ENCODE measurements around the gene ZNRF2.

DNA sequence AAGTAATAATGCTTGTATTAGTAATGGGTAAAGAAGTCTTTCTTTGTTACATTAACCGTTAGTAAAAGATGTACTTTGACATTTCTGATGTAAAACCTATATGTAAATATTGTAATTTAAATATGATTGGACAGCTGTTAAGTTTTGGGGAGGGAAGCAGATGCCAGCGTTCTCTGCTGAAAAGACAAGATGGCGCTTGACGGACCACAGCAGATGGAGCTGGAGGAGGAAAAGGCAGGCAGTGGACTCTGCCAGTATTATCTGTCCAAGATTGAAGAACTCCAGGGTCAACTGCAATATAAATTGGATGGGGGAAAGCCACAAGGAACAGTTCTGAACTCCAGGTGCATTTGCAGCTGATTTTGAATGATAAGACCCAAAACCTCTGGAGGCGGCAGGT is 86.9 kb downstream of the ZNRF2 start:
- TF ChIP-seq EZH2phosphoT487 (conservative IDR thresholded peaks at IDR 0.05; ENCODE audit: low read length), result no peak
- TF ChIP-seq, protein P1, sequence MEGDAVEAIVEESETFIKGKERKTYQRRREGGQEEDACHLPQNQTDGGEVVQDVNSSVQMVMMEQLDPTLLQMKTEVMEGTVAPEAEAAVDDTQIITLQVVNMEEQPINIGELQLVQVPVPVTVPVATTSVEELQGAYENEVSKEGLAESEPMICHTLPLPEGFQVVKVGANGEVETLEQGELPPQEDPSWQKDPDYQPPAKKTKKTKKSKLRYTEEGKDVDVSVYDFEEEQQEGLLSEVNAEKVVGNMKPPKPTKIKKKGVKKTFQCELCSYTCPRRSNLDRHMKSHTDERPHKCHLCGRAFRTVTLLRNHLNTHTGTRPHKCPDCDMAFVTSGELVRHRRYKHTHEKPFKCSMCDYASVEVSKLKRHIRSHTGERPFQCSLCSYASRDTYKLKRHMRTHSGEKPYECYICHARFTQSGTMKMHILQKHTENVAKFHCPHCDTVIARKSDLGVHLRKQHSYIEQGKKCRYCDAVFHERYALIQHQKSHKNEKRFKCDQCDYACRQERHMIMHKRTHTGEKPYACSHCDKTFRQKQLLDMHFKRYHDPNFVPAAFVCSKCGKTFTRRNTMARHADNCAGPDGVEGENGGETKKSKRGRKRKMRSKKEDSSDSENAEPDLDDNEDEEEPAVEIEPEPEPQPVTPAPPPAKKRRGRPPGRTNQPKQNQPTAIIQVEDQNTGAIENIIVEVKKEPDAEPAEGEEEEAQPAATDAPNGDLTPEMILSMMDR (IDR thresholded peaks at IDR 0.05; ENCODE audit: insufficient read depth, low read length, poor library complexity, severe bottlenecking), result no peak

Data from SU-DHL-6 (cell line).